GM21381 (cell line): ENCODE measurements around the gene CST3.
A peak's percentile ranks its signal among the peaks of the same experiment; 100 is the strongest.
"Not testable (repeated sequence)": the region's sequence is repeated elsewhere in the genome, so short reads cannot be mapped to it uniquely, and the experiment has no call there.

Source experiments
- ATAC-seq: cut with Tn5 transposase; IDR thresholded peaks from one replicate; pipeline ENCODE4 v1.9.1; 2021; ENCODE audit warnings: mild to moderate bottlenecking, moderate library complexity; ENCODE audit not compliant: unreplicated experiment

CST3 gene

GRCh38 chr20:23629542-23630391 lies 8.0 kb downstream of the CST3 start:
- ATAC-seq, result no peak

DNA sequence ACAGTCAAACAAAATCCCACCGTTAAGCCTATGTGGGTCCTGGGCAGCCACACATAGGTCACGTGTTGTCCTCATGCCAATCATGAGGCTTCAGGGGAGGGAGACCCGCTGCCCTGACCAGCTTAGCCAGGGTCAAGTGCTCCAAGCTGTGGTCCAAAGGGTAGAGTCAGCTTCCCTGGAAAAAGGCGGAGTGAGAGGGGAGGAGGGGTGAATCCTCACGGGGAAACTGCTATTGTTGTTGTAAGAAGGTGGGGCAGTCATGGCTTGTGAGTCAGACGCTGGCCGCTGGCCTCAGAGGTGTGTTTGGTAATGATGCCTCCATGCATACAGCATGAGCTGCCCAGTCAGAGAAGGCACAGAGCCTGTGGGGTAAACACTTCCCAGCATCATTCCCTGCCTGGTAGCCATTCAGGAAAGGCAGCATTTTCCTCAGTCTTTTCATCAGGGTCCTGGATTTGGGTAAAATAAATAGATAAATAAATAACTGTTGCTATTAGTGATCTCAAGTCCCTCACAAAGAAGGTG lies 8.7 kb downstream of the CST3 start:
- ATAC-seq, result no peak

GRCh38 chr20:23628402-23629016 lies 9.2 kb downstream of the CST3 start:
- no peak for ATAC-seq

DNA sequence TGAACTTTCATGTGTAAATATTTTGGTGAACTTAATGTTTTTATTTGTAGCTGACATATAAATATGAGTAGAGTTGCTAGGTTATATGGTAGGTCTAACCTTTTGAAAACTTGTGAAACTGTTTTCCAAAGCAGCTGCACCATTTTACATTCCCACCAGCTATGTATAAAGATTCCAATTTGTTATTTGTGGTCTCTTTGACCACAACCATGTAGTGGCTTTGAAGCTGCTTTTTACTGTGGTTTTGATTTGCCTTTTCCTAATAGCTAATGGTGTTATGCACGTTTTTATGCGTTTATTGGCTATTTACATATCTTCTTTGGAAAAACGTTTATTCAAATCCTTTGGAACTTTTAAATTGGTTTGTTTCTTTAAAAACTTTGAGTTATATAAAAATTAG lies 10.3 kb downstream of the CST3 start:
- no peak for ATAC-seq

- ATAC-seq, result no peak
Observed at GRCh38 chr20:23626040-23626620, 11.6 kb downstream of the CST3 start.

GRCh38 chr20:23625236-23625964 lies 12.4 kb downstream of the CST3 start:
- ATAC-seq, result no peak

- ATAC-seq, result no peak
Observed at GRCh38 chr20:23624324-23624691, 13.4 kb downstream of the CST3 start.

DNA sequence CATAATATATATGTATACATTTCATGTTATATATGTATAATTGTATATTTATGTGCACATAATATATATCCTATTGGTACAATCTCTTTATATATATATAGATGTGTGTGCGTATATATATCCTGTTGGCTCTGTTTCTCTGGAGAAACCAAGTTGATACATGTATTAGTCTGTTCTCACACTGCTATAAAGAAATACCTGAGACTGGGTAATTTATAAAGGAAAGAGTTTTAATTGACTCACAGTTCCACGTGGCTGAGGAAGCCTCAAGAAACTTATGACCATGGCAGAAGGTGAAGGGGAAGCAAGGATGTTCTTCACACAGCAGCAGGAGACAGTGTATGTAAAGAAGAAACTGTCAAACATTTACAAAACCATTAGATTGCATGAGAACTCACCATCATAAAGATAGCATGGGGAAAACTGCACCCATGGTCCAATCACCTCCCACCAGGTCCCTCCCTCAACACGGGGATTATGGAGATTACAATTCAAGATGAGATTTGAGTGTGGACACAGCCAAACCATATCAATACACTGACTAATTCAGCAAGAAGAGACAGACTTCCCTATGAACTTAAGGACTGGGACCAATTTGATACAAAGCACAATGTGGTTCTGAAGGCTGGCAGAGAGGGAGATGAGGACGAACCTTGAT lies 14.0 kb downstream of the CST3 start:
- no peak for ATAC-seq

- ATAC-seq, result no peak
Observed at GRCh38 chr20:23622839-23623343, 14.9 kb downstream of the CST3 start.

GRCh38 chr20:23622401-23622800 lies 15.4 kb downstream of the CST3 start:
- not testable (repeated sequence) for ATAC-seq

GRCh38 chr20:23620670-23621386 lies 16.9 kb downstream of the CST3 start:
- ATAC-seq, result not testable (repeated sequence)

GRCh38 chr20:23614163-23614562 lies 23.6 kb downstream of the CST3 start:
- no peak for ATAC-seq

GRCh38 chr20:23613676-23614075 lies 24.1 kb downstream of the CST3 start:
- ATAC-seq, result no peak

DNA sequence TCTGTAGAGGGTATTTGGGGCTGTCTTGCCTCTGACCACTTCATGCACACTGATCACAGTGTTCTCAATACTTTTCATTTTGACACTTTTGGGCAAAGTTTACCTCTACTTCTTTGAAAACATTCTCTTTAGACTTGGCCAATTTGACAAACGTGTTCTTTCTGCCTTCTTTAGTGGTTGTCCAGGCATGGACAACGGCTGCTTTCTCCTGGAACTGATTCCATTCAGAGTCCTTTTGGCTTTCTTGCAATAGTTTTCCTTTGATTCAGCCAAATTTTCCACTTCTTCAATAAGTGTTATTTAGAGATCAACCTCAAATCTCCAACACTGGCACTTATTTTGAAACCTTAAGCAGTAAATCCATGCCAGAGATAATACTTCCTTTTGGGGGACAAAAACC lies 25.4 kb downstream of the CST3 start:
- ATAC-seq, result no peak

- ATAC-seq, result no peak
Observed at GRCh38 chr20:23609486-23610109, 28.2 kb downstream of the CST3 start.

- ATAC-seq, result no peak
Observed at GRCh38 chr20:23608251-23608846, 29.4 kb downstream of the CST3 start.

DNA sequence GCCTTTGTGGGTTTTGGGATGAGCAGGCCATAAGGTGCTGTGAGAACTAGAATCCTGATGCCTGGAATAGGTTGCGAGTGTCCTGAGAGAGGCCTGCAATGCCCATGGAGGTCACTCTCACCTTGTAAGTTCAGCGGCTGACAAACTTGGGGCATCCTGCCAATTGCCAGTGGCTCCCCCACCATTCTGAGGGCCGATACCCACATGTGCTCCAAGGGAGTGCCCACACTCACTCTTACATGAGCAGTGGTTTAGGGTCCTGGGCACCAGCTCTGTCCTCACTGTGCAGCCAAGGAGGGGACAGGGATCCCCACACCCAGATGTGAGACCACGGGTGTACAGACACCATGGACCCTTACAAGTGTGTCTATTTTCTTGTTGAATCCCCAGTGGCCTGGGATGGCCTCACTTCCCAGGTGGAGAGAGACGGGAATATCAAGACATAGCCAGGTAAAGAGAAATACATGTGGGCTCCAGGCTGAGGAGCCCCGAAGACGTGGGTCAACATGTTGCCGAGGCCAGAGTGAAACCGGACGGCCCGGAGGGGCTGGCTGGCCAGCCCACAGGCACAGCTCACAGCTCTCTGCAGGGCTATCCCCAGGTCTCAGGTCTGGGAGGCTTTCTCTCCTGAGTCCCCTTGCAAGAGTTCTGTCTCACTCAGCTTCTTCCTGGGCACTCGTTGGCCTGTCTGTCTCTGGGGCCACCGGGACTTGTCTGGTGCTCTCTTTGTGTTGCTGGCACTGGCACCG lies 30.1 kb downstream of the CST3 start:
- ATAC-seq, result no peak

- ATAC-seq, result peak; percentile 95
Observed at GRCh38 chr20:23606652-23607049, 31.1 kb downstream of the CST3 start.
